Vagina (tissue), 2 donors: ENCODE data around the gene IL12RB2. TPM values are rescaled to one million over a fixed set of nuclear protein-coding genes. Genes with fewer than 3 reads are reported as not detected.
"Not testable (repeated sequence)": the region's sequence is repeated elsewhere in the genome, so short reads cannot be mapped to it uniquely, and the experiment has no call there.

ENCODE experiments used
- DNase-seq, 2 donors: peaks; one replicate each; pipeline ENCODE4 v3.0.0-alpha.2; 2017; ENCODE audit errors: extremely low spot score in 2 of 2
- H3K27ac ChIP-seq: fragments of 200-600 bp; sonication (generic); one replicate; pipeline ENCODE4 v1.5.1; 2019
- H3K27me3 ChIP-seq: fragments of 200-600 bp; sonication (generic); one replicate; pipeline ENCODE4 v1.5.1; 2019
- H3K36me3 ChIP-seq, 2 donors: fragments of 200-600 bp; sonication (generic); one replicate each; pipeline ENCODE4 v1.5.1; 2017 to 2019
- H3K4me1 ChIP-seq: fragments of 200-600 bp; sonication (generic); one replicate; pipeline ENCODE4 v1.5.1; 2019
- H3K4me3 ChIP-seq, 2 donors: fragments of 200-600 bp; sonication (generic); 1 replicate in 1 of 2; 2 replicates in 1 of 2; pipeline ENCODE4 v1.5.1; 2016 to 2019
- H3K9me3 ChIP-seq: fragments of 200-600 bp; sonication (generic); one replicate; pipeline ENCODE4 v1.5.1; 2019
- POLR2A ChIP-seq, 2 donors: fragments of 450-650 bp; IDR thresholded peaks; one replicate each; pipeline ENCODE4 v1.6.1; 2017; ENCODE audit warnings: antibody characterized with exemption in 2 of 2, mild to moderate bottlenecking in 2 of 2, moderate library complexity in 2 of 2
- POLR2AphosphoS5 ChIP-seq, 2 donors: sonication (generic); formaldehyde crosslinking; IDR thresholded peaks; one replicate each; pipeline ENCODE4 v1.9.0; 2017; ENCODE audit warnings: antibody characterized with exemption in 2 of 2, mild to moderate bottlenecking in 2 of 2, low read depth in 1 of 2; ENCODE audit not compliant: insufficient read depth in 1 of 2
- intact Hi-C: fragments of 100-400 bp; cut with DNase I; formaldehyde crosslinking; loops from one replicate; pipeline ENCODE4 v1.15.1; 2023
- total RNA-seq: library from RNA; depleted of rRNA; stranded (reverse); fragments of >200 nt; gene quantifications from one replicate; pipeline ENCODE4 v1.2.3, GENCODE V29; 2016
- TF ChIP-seq, protein P1 (sequence below), 3 experiments: fragments of 450-650 bp in 2 of 3; fragments of 200-600 bp in 1 of 3; sonication (generic) in 1 of 3; IDR thresholded peaks; one replicate each; pipeline ENCODE4 v1.5.1; 2017 to 2019; ENCODE audit warnings: antibody characterized with exemption in 3 of 3, mild to moderate bottlenecking in 2 of 3, moderate library complexity in 2 of 3

IL12RB2 gene
- total RNA-seq, 1 donor from 2014 or later: 0.74 TPM

DNA sequence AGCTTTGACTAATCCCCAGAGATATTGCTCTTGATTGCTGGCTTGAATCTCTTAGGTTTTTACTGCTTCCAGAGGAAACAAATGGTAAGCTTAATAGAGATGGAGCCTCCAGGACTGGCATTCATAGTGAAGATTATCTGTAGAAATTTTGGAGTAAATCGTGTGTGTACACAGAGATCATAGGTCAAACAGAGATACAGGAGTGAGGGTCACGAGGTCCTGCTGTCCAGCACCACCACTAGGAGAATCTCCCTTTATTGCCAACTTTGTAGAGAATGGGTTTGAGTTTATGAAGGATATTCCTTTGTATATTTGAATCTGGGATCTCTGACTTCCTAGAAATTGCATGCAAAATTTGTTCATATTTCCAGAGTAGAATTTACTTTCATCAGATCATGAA is 130.3 kb downstream of the IL12RB2 start:
- no peak overlapping the region for H3K4me3 ChIP-seq
- no peak overlapping the region for H3K27ac ChIP-seq
- H3K9me3 ChIP-seq: no peaks in the 10 kb centered on the region
- no peaks in the 10 kb centered on the region for H3K36me3 ChIP-seq
- no peak for DNase-seq
- peaks cover 14% of the 10 kb centered on the region for H3K4me1 ChIP-seq
- intact Hi-C loops: no loop called here
- TF ChIP-seq POLR2AphosphoS5 (IDR thresholded peaks at IDR 0.05; ENCODE audit: insufficient read depth in 1 of 2, low read depth in 1 of 2) (no peak), POLR2A (IDR thresholded peaks at IDR 0.05) (no peak)
- TF ChIP-seq, protein P1, sequence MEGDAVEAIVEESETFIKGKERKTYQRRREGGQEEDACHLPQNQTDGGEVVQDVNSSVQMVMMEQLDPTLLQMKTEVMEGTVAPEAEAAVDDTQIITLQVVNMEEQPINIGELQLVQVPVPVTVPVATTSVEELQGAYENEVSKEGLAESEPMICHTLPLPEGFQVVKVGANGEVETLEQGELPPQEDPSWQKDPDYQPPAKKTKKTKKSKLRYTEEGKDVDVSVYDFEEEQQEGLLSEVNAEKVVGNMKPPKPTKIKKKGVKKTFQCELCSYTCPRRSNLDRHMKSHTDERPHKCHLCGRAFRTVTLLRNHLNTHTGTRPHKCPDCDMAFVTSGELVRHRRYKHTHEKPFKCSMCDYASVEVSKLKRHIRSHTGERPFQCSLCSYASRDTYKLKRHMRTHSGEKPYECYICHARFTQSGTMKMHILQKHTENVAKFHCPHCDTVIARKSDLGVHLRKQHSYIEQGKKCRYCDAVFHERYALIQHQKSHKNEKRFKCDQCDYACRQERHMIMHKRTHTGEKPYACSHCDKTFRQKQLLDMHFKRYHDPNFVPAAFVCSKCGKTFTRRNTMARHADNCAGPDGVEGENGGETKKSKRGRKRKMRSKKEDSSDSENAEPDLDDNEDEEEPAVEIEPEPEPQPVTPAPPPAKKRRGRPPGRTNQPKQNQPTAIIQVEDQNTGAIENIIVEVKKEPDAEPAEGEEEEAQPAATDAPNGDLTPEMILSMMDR (IDR thresholded peaks at IDR 0.05): no peak
- H3K27me3 ChIP-seq: no peaks in the 10 kb centered on the region

DNA sequence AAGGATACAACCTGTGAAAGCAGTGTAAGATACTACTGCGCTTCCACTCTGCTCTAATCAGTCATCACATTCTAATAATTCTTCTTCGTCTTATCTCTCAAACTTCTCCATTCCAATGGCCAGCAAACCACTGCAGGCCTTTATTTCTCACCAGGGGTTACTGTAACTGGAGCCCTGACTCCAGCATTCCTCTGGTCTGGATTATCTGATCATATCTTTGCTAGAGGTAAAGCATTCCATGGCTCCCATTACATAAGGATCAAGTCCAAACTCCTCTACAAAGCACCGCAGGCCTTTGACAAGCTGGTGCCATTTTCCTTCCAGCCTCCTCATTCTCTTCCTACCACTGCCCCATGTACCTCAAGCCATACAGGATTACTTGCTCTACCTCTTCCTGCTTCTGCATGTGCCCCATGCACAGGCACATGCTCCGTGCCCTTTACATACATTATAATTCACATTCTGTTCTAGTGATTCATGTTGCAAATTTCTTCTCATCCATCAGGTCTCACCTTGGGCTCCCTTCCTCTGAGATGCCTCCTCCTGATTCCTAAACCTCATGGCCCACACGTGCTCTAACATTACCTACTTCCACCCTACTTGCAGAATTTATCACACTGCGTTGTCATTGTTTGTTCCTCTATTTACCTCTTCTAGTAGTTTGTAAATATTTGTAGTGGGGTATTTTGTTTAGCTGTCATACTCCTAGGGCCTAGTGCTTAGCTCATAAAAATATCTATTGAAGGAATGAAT is 131.8 kb downstream of the IL12RB2 start:
- Histone ChIP-seq H3K27me3 (no peaks in the 10 kb centered on the region), H3K36me3 (no peaks in the 10 kb centered on the region), H3K27ac (no peak overlapping the region), H3K4me3 (no peak overlapping the region), H3K9me3 (no peaks in the 10 kb centered on the region), H3K4me1 (peaks cover 14% of the 10 kb centered on the region)
- DNase-seq: no peak
- TF ChIP-seq, protein P1 (IDR thresholded peaks at IDR 0.05): no peak
- TF ChIP-seq POLR2AphosphoS5 (IDR thresholded peaks at IDR 0.05; ENCODE audit: insufficient read depth in 1 of 2, low read depth in 1 of 2) (no peak), POLR2A (IDR thresholded peaks at IDR 0.05) (no peak)
- intact Hi-C loops: no loop called here

DNA sequence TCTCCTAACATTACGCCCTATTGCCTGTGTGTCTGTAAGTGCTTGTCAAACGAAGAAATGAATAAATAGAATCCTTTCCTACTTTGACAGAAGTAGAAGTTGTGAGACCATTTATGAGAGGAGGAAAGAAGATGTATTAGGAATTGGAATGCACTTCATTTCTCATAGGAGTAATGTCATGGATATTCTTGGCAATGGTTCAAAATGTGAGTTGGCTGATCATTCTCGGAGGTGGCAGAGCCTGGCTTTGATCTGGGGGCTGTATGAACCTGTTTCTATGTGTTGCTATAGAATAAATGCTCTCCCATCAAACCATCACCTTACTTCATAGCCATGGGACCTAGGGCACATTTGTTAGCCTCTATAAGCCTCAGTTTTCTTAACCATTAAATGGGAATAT is 132.7 kb downstream of the IL12RB2 start:
- Histone ChIP-seq H3K4me1 (peaks cover 14% of the 10 kb centered on the region), H3K4me3 (no peak overlapping the region), H3K9me3 (no peaks in the 10 kb centered on the region), H3K36me3 (no peaks in the 10 kb centered on the region), H3K27ac (no peak overlapping the region), H3K27me3 (no peaks in the 10 kb centered on the region)
- DNase-seq: no peak
- intact Hi-C loops: no loop called here
- TF ChIP-seq, protein P1 (IDR thresholded peaks at IDR 0.05): no peak
- no peak for TF ChIP-seq POLR2AphosphoS5 (IDR thresholded peaks at IDR 0.05; ENCODE audit: insufficient read depth in 1 of 2, low read depth in 1 of 2)
- no peak for TF ChIP-seq POLR2A (IDR thresholded peaks at IDR 0.05)

- no peaks in the 10 kb centered on the region for H3K27me3 ChIP-seq
- no peak overlapping the region for H3K4me3 ChIP-seq
- no peaks in the 10 kb centered on the region for H3K36me3 ChIP-seq
- no peaks in the 10 kb centered on the region for H3K9me3 ChIP-seq
- intact Hi-C loops: no loop called here
- peaks cover 14% of the 10 kb centered on the region for H3K4me1 ChIP-seq
- no peak for TF ChIP-seq POLR2A (IDR thresholded peaks at IDR 0.05)
- TF ChIP-seq, protein P1 (IDR thresholded peaks at IDR 0.05): no peak
- TF ChIP-seq POLR2AphosphoS5 (IDR thresholded peaks at IDR 0.05; ENCODE audit: insufficient read depth in 1 of 2, low read depth in 1 of 2): no peak
- H3K27ac ChIP-seq: no peak overlapping the region
- DNase-seq: no peak
Observed at GRCh38 chr1:67441183-67441582, 133.5 kb downstream of the IL12RB2 start.

DNA sequence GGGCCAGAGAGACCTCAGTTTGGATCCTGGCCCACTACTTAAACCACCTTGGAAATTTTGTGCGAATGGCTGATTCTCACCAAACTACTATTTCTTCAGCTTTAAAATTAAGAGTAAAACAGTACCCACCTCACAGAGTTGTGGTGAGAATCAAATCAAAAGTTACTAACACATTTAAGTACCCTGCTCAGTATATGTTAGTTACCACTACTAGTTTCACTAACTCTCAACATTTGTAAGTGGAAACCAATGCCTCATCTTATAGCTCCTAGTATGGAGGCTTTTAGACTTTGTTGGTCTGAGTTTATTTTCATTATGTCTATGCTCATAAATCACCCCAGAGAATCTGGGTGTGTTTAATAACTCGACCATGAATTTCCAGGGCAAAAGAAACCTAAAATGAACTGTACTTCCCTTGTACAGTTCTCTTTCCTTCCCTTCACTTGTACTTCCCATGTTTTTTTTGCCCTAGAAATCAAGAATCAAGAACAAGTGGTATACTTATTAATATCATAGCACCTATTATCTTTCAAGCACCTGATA is 134.1 kb downstream of the IL12RB2 start:
- Histone ChIP-seq H3K27ac (no peak overlapping the region), H3K27me3 (no peaks in the 10 kb centered on the region), H3K9me3 (no peaks in the 10 kb centered on the region), H3K4me1 (peaks cover 14% of the 10 kb centered on the region), H3K36me3 (no peaks in the 10 kb centered on the region), H3K4me3 (no peak overlapping the region)
- TF ChIP-seq POLR2A (IDR thresholded peaks at IDR 0.05): no peak
- TF ChIP-seq POLR2AphosphoS5 (IDR thresholded peaks at IDR 0.05; ENCODE audit: insufficient read depth in 1 of 2, low read depth in 1 of 2): no peak
- TF ChIP-seq, protein P1 (IDR thresholded peaks at IDR 0.05): no peak
- no peak for DNase-seq
- intact Hi-C loops: no loop called here

- H3K27ac ChIP-seq, H3K4me1 ChIP-seq, H3K9me3 ChIP-seq, H3K27me3 ChIP-seq, intact Hi-C loops, H3K36me3 ChIP-seq, H3K4me3 ChIP-seq, DNase-seq: not testable (repeated sequence)
Observed at GRCh38 chr1:67446014-67446413, 138.3 kb downstream of the IL12RB2 start.
